Caki2 (cell line): ENCODE measurements around the gene TNFRSF19. TPM values are rescaled to one million over a fixed set of nuclear protein-coding genes. Genes with fewer than 3 reads are reported as not detected.

Experiments
- DNase-seq: peaks from one replicate; pipeline ENCODE4 v3.0.0-alpha.2; 2015; ENCODE audit warnings: low read depth
- in situ Hi-C: cut with HindIII; loops from 2 replicates; pipeline ENCODE4 v1.10.0; 2016; ENCODE audit warnings: low sequenced_read_pairs, low pct_unique_long_range_greater_than_20kb, mixed read lengths
- total RNA-seq: library from RNA; depleted of rRNA; stranded (reverse); fragments of >200 nt; shearing (Covaris generic); gene quantifications from 2 replicates; pipeline ENCODE4 v1.2.3, GENCODE V29; 2014; ENCODE audit warnings: low replicate concordance

The TNFRSF19 gene
- total RNA-seq, 1 experiment from 2014 or later = 2.3 TPM

DNA sequence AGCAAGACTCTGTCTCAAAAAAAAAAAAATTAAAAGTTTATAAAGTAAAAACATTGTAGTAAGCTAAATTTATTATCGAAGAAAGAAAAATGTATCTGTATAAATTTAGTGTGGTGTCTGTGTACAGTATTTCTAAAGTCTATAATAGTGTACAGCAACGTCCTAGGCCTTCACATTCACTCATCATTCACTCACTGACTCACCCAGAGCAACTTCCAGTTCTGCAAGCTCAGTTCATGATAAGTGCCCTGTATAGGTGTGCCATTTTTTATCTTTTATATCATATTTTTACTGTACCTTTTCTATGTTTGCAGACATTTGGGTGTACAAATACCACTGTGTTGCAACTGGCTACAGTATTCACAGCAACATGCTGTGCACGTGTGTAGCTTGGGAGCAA, 118.1 kb downstream of the TNFRSF19 start:
- DNase-seq = no peak

GRCh38 chr13:23690668-23691067, 120.5 kb downstream of the TNFRSF19 start:
- no peak for DNase-seq
- in situ Hi-C loops = no loop called here

More for the DNA sequence above, 118.1 kb downstream of the TNFRSF19 start:
- in situ Hi-C loops = no loop called here

DNA sequence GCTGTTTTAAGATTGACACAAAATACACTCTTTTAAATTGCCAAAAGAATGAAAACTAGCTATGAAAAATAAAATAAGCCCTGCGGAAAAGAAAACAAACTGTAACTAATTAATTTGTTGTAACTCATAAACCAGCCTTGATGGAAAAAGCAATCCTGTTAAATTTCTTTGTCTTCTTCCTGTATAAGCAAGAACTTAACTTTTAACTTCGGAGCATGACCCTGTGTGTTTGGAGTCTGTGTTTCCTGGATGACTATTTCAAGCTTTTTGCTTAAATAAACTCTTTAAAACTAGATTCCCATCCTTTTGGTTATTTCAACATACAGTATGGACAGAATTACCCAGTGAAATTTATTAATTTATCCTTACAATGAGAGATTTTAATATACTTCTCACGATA, 122.6 kb downstream of the TNFRSF19 start:
- no peak for DNase-seq
- in situ Hi-C loops = no loop called here

DNA sequence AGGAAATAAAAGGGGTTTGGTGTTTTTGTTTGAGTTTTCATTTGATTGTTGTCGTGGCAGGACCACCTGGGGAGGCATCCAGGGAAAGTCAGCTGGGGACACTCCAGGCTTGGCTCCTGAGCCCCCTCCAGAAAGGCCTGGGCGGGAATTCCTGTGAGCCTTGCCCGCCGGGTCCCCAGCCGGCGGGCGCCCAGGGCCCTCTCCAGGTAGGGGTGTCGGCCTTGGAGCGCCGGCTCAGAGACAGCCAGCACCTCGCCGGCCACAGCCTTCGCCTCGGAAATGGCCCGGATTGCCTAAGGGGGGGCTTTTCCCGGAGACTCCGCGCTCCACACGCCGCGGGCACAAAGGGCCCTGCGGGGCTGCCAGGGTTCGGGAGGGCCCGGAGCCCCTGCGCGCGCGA, 125.0 kb downstream of the TNFRSF19 start:
- in situ Hi-C loops = no loop called here

DNA sequence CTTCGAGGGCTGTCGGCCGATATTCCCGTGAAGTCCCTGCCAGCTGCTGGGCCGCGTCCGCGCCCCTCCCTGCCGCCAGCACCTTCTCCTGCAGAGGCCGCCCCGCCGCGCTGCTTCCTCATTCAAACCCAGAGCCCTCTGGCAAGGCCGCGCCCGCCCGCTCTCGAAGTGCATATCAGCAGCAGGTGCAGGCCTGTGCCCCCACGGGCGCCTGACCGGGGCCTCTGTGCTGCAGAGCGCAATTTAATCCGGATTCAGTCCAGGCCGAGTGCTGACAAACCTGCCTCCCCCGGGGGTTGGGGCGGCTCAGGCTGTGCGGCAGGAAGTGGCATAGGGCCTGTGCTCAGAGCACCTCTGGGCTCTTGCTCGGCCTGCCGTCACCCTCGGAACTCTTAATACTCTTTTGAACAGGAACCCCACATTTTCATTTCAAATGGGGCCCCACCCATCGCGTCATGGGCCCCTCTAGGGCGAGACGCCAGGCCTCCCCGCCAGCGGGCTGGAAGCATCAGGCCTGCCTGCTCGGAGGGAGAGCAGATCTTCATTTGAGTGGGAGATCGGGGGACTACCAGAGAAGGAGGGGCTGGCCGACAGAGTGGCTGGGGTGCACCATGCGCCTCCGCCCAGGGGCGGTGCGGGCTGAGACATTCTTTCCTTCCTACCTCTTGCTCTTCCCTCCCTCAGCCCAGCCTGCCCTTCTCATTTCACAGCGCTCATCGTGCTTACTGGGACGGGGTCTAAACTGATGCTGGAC, 125.7 kb downstream of the TNFRSF19 start:
- in situ Hi-C loops = no loop called here

More for the DNA sequence above, 125.0 kb downstream of the TNFRSF19 start:
- no peak for DNase-seq

GRCh38 chr13:23696610-23697009, 126.4 kb downstream of the TNFRSF19 start:
- in situ Hi-C loops = no loop called here
- DNase-seq = no peak

More for the DNA sequence above, 125.7 kb downstream of the TNFRSF19 start:
- no peak for DNase-seq

DNA sequence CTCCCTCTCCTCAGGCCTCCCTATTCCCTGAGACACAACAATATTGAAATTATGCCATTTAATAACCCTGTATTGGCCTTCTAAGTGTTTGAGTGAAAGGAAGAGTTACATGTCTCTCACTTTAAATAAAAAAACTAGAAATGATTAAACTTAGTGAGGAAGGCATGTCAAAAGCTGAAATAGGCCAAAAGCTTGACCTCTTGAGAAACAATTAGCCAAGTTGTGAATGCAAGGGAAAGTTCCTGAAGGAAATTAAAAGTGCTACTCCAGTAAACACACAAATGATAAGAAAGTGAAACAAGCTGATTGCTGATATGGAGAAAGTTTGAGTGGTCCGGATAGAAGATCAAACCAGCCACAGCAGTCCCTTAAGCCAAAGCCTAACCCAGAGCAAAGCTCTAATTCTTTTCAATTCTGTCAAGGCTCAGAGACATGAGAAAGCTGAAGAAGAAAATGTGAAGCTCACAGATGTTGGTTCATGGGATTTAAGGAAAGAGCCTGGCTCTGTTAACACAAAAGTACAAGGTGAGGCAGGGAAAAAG, 127.6 kb downstream of the TNFRSF19 start:
- in situ Hi-C loops = no loop called here
- DNase-seq = no peak

GRCh38 chr13:23699271-23699670, 129.1 kb downstream of the TNFRSF19 start:
- in situ Hi-C loops = no loop called here

GRCh38 chr13:23701186-23701585, 131.0 kb downstream of the TNFRSF19 start:
- in situ Hi-C loops = no loop called here
- no peak for DNase-seq

More at GRCh38 chr13:23699271-23699670, 129.1 kb downstream of the TNFRSF19 start:
- no peak for DNase-seq

DNA sequence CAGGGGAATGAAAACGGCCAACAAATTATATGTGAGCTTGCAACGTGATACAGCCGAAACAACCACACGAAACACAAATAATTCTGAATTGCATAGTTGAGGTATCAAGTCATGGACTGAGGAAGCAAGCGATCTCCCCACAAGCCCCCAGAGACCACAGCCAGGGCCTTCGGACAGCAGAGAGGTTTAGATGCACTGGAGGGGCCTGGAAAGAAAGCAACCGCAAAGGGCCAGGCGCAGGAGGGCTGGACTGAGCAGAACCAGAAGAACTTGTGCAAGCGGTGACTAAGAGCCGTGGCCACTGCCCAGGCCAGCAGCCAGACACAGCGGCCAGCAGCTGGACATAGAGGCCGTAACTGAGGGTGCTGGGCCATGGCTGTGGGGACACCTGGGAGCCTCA, 131.4 kb downstream of the TNFRSF19 start:
- in situ Hi-C loops = no loop called here
- DNase-seq = no peak

DNA sequence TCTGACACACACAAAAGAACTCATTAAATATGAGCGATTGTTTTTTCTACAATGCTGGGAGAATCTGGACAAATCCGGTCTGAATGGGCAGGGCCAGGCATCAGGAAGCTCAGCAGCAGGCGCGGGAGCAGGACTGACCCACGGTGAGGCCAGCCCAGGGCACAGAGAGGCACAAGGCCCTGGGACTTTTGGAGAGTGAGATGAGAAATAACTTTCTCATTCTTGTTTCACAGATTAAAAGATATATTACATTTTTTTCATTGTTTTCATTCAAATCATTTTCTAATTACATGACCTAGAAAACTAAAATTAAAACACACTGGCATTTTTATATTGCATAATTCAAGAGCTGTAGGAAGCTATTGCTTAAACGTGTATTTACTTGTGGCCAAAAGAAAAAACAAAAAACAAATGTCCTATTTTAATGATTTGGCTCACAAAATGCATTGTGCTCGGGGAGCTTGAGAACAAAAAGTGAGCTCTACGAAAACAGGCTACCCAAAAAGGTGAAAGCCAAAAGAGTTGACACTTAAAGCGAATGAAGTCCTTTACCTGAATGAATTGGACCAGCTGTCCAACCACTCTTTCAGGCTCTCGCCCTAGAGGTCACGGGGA, 133.1 kb downstream of the TNFRSF19 start:
- DNase-seq = no peak
- in situ Hi-C loops = no loop called here

DNA sequence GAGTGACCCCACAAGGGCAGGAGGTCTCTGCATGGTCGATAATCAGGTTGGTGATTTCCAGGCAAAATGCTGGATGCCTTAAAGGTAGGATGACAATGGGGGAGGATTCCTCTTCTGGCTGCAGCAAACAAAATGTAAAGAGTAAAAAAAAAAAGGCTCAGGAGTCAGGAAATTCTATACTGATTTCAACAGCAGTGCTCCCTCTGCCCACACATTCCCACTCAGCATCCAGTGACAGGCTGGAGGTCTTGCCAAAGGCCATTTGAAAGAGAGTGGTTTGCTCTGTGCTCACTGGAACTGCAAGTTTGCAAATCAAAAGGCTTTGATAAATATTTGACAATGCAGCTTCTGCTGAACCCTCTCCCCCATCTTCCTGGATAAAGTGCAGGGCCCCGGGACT, 135.4 kb downstream of the TNFRSF19 start:
- in situ Hi-C loops = no loop called here
- DNase-seq = no peak

DNA sequence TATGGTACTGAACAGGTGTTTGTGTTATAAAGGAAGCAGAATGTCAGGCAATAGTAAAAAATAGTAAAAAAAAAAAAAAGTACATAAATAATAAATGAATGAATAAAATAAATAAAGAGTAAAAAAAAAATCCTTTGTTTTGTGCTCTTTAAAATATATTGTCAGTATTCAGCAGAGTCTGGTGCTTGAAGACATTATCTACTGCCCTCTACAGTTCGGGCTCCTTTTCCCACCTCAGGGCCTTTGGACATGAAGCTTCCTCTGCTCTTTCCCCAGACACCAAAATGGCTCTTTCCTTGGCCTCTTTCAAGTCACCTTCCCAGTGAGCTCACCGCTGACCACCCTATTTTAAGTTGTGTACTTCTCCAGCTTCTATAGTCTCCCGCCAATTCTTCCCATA, 137.5 kb downstream of the TNFRSF19 start:
- no peak for DNase-seq
- in situ Hi-C loops = no loop called here

GRCh38 chr13:23709536-23709935, 139.3 kb downstream of the TNFRSF19 start:
- no peak for DNase-seq
- in situ Hi-C loops = no loop called here

- in situ Hi-C loops = no loop called here
- DNase-seq = no peak
These were observed 140.2 kb downstream of the TNFRSF19 start for GRCh38 chr13:23710366-23710765.

GRCh38 chr13:23711355-23711754, 141.1 kb downstream of the TNFRSF19 start:
- in situ Hi-C loops = no loop called here
- DNase-seq = no peak

DNA sequence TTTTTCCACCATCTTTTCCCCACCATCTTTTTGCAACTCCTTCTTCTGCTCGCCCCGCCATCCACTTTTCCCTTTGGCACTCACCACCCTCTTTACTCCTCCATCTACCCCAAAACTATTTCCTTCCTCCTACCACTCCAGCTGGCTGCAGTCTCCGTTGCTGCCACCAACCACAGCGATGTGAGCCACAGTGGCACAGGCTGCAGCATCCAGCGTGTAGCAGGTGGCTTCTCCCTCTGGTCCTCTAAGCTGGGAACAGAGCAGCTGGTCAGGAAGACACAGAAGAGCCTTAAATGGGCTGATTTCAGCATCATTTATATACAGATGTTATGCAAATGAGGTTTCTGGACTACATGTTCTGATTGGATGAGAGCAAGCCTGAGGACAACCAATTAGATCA, 144.5 kb downstream of the TNFRSF19 start:
- in situ Hi-C loops = no loop called here
- DNase-seq = no peak

DNA sequence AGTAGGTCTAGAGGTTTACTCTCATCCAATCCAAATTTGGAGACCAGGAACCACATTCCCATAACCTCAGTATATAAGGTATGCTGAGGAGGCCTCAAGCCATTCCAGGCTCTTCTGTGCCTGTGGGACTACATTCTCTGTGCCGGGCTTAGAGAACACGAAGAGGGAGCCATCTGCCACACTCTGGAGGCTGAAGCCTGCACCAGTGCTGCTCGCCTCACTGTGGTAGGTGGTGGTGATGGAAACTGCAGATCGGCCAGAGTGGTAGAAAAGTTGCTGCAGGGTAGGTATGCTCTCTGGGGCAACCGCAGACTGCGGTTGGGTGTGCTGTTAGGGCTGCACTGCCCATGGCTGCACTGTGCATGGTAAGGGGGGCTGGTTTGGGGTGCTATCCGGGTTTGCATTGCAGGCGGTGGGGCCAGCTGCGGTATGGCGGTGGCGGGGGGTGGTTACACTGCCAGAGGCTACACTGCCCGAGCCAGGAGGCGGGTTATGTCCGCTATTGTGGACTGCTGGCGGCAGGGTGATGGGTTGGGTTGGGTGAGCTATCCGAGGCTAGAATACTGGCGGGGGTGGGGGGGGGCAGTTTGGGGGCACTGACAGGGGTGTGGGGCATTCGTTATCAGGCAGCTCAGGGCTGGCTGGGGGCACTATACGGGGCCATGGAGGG, 145.0 kb downstream of the TNFRSF19 start:
- DNase-seq = no peak
- in situ Hi-C loops = no loop called here

GRCh38 chr13:23715762-23716235, 145.6 kb downstream of the TNFRSF19 start:
- in situ Hi-C loops = no loop called here
- no peak for DNase-seq
